Measurements from ENCODE around the gene TTYH1.

Gene TTYH1

DNA sequence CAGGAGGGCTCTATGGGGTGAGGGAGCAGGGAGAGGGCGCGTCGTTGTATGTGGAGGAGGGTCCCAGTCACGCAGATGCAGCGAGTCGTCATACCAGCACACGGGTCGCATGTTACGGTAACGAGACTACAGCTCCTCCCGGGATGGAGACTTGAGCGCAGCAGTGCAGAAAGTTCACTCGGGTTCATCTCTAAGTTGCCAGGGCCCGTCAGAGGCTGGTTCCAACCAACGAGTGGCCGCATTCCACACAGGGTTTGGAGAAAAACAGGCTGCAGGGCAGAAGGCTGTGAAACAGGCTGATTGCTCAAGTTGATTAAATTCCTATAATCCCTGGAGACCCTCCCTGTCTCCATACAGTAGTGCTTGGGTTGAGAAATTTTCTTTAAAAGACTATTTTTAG is 21.9 kb upstream of the TTYH1 start:
- DNase-seq: no peak

DNA sequence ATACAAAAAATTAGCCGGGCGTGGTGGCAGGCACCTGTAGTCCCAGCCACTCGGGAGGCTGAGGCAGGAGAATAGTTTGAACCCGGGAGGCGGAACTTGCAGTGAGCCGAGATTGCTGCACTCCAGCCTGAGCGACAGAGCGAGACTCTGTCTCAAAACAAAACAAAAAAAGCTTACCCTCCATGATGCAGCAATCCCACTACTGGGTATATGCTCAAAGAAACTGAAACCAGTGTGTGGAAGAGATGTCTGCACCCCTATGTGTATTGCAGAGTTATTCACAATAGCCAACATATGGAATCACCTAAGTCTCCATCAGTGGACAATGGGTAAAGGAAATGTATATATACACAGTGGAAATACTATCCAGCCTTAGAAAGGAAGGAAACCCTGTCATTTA is 19.6 kb upstream of the TTYH1 start:
- DNase-seq: no peak

- DNase-seq: no peak
These were observed 16.1 kb upstream of the TTYH1 start for GRCh38 chr19:54399189-54399588.

DNA sequence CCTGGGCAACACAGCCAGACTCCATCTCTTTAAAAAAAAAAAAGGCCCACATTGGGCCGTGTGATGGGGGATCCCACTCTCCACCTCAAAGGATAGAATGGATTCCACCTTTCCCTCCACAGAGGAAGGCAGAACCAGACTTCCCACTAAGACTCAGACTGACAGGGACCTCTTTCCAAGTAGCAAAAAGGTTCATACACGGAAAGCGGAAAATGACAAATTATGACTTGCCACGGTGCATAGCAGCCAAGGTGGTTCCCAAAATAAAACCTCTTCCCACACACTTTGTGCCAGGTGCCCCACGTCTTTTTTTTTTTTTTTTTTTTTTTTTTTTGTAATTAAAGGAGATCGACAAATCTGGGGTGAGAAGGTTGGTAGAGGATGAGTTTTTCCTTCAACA is 14.4 kb upstream of the TTYH1 start:
- no peak for DNase-seq

DNA sequence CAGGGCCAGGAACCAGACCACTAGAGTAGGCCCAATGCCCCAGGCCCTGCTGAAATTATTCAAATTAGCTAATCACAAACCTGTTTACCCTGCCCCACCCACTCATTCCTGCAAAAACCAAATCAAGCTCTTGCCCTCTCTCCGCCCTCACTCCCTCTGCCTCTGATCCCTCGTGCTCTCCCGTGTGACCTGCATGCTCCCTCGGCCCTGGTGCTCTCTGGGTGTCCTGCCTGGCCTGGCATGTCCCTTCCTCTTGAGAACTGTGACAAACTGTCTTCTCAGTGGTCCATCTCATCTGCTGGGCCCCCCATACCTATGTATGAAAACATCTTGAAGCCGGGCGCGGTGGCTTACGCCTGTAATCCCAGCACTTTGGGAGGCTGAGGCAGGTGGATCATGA is 12.2 kb upstream of the TTYH1 start:
- DNase-seq: no peak

GRCh38 chr19:54405628-54406027 is 9.6 kb upstream of the TTYH1 start:
- no peak for DNase-seq

DNA sequence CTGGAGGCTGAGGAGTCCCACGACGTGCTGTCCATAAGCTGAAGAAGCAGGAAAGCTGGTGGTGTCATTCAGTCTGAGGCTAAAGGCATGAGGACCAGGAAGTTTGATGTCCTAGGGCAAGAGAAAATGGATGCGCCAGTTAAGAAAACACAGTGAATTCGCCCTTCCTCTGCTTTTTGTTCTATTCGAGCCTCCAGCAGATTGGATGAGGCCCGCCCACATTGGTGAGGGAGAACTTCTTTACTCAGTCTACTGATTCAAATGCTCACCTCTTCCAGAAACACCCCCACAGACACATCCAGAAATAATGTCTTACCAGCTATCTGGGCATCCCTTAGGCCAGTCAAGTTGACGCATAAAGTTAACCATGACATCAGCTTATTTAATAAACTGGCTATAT is 7.5 kb upstream of the TTYH1 start:
- no peak for DNase-seq

- DNase-seq: no peak
These were observed 6.7 kb upstream of the TTYH1 start for GRCh38 chr19:54408456-54409026.

DNA sequence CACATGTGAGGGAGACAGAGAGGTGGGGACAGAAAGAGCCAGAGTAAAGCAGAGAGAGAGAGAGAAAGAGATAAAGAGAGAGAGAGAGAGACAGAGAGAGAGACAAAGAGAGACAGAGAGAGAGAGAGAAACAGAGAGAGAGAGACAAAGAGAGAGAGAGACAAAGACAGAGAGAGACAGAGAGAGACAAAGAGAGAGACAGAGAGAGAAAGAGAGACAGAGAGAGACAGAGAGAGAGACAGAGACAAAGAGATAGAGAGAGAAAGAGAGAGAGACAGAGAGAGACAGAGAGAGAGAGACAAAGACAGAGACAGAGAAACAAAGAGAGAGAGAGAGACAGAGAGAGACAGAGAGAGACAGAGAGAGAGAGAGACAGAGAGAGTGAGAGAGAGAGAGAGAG is 4.2 kb upstream of the TTYH1 start:
- DNase-seq: no peak

DNA sequence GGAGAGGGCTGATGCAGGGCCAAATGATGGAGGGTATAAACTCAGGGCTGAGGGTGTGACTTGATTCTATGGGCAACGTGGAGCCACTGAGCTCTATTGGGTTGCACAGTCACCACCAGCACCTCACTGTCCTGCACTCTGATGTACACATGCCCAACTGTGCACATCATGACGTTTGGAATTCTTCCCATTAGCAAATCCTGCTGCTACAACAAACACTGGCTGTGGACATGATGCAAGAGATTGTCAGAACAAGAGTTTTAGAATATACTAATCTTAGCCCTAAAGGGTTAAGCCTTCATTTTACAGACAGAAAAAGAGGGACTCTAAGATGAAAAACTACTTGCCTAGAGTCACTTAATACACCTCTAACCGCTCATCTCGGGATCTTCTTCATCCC is 2.4 kb upstream of the TTYH1 start:
- DNase-seq: no peak

DNA sequence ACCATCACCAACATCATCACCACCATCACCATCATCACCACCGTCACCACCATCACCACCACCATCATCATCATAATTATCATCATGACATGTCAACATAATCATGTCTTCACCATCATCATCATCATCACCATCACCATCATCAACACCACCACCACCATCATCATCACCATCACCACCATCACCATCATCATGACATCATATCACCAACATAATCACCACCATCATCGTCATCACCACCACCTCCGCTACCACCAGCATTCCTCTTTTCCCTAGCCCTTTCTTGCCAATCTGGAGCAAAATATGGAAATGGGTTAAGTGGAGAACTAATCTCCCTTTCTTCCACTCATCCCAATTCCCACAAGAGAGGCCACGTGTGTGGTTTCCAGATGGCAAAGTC is 1.1 kb upstream of the TTYH1 start:
- DNase-seq: no peak

GRCh38 chr19:54415901-54416673 is 823 bp downstream of the TTYH1 start:
- no peak for DNase-seq

GRCh38 chr19:54416695-54417491 is 1.6 kb downstream of the TTYH1 start:
- no peak for DNase-seq

- DNase-seq: no peak
These were observed 3.0 kb downstream of the TTYH1 start for GRCh38 chr19:54418030-54418929.

- no peak for DNase-seq
These were observed 3.9 kb downstream of the TTYH1 start for GRCh38 chr19:54418930-54419800.

- no peak for DNase-seq
These were observed 4.8 kb downstream of the TTYH1 start for GRCh38 chr19:54420068-54420382.

- no peak for DNase-seq
These were observed 5.3 kb downstream of the TTYH1 start for GRCh38 chr19:54420383-54421168.

- DNase-seq: no peak
These were observed 5.9 kb downstream of the TTYH1 start for GRCh38 chr19:54421169-54421516.

- DNase-seq: no peak
These were observed 6.3 kb downstream of the TTYH1 start for GRCh38 chr19:54421521-54421920.

DNA sequence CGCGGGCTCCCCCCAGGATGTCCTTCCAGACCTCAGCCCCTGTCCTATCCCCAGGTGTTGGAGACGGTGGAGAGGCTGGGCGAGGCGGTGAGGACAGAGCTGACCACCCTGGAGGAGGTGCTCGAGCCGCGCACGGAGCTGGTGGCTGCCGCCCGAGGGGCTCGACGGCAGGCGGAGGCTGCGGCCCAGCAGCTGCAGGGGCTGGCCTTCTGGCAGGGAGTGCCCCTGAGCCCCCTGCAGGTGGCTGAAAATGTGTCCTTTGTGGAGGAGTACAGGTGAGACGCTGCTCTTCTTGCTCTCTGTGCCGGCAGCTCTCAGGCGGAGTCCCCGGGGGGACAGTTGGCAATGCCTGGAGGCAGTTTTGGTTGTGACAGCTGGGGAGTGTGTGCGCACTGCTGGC is 6.9 kb downstream of the TTYH1 start:
- DNase-seq: no peak

DNA sequence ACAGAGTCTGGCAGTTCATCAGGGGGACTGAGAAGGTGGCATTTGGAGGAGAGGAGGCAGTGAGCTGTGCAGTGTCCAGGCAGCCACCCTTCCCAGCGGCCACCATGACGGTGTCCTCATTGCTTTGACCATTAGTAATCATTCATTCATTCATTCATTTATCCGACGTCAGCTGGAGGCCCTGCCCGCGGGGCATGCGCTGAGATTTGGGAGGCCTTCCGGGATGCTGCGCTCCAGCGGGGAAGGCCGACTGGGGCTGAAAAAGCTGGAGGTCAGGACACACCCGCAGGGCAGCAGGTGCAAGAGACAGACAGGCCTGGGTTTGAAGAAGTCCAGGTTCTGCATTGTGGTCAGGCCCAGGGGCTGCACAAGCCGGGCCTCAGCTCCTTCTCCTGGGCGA is 8.9 kb downstream of the TTYH1 start:
- DNase-seq: no peak
